Measurements from ENCODE around the gene GRIN3A. TPM values are rescaled to one million over a fixed set of nuclear protein-coding genes. Genes with fewer than 3 reads are reported as not detected.

GRIN3A gene
- total RNA-seq, 1 donor from 2014 or later: 0.30 TPM

DNA sequence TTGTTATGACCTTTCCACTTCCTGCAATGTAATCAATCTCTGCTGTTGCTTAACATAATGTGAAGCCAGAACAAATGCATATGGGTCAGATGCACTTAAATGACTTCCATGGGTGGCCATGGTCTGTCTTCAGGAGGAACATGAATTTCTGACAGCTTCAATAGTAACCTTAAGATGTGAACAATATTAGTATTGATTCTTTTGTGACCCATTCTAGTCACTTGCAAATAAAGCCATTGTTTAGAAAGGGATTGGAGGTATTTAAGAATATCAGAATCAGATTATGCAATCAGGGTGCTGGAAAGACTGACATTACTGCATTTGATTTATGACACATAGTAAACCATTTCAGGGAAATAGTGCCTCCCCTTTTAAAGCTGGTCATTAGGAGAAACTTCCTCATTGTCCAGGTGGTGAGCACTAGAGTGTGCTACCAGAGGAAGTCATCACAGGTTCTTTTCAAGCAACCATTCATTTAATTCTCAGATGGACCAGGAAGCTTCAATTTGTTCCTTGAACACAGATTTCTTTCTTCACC, 32.1 kb downstream of the GRIN3A start:
- no peak for DNase-seq (ENCODE audit: extremely low spot score, unreplicated experiment)
- Mint-ChIP-seq H3K4me1 (ENCODE audit: unreplicated experiment) (no peaks in the 10 kb centered on the region), H3K27me3 (ENCODE audit: unreplicated experiment) (peaks cover 13% of the 10 kb centered on the region), H3K36me3 (ENCODE audit: unreplicated experiment) (no peaks in the 10 kb centered on the region), H3K4me3 (ENCODE audit: unreplicated experiment) (no peak overlapping the region), H3K9me3 (ENCODE audit: unreplicated experiment) (no peaks in the 10 kb centered on the region), H3K27ac (ENCODE audit: unreplicated experiment) (no peak overlapping the region)
- TF ChIP-seq, protein P1, sequence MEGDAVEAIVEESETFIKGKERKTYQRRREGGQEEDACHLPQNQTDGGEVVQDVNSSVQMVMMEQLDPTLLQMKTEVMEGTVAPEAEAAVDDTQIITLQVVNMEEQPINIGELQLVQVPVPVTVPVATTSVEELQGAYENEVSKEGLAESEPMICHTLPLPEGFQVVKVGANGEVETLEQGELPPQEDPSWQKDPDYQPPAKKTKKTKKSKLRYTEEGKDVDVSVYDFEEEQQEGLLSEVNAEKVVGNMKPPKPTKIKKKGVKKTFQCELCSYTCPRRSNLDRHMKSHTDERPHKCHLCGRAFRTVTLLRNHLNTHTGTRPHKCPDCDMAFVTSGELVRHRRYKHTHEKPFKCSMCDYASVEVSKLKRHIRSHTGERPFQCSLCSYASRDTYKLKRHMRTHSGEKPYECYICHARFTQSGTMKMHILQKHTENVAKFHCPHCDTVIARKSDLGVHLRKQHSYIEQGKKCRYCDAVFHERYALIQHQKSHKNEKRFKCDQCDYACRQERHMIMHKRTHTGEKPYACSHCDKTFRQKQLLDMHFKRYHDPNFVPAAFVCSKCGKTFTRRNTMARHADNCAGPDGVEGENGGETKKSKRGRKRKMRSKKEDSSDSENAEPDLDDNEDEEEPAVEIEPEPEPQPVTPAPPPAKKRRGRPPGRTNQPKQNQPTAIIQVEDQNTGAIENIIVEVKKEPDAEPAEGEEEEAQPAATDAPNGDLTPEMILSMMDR (IDR thresholded peaks at IDR 0.05): no peak

DNA sequence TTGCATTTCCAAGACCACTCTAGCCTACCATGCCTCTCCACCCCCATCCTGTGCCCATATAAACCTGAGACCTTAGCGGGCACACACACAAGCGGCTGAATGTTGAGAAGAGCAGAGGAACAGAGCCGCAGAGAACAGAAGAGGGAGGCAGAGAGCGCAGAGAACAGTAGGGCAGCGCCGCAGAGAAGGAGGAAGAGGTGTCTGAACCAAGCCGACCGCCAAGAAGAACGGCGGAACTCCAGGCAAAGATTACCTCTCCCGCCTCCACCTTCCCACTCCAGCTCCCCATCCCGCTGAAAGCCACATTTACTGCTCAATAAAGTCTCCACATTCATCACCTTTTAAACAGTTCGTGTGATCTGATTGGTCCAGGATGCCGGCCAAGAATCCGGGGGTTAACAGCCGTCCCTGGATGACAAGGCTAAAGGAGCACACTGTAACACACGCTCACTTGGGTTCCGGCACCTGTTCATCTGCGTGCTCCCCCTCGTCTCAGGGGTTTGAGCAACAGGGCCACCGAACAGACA, 33.2 kb downstream of the GRIN3A start:
- H3K9me3 Mint-ChIP-seq (ENCODE audit: unreplicated experiment): no peaks in the 10 kb centered on the region
- H3K4me3 Mint-ChIP-seq (ENCODE audit: unreplicated experiment): peak overlapping the region; percentile 23
- no peak overlapping the region for H3K27ac Mint-ChIP-seq (ENCODE audit: unreplicated experiment)
- TF ChIP-seq, protein P1 (IDR thresholded peaks at IDR 0.05): peak; percentile 16
- no peaks in the 10 kb centered on the region for H3K36me3 Mint-ChIP-seq (ENCODE audit: unreplicated experiment)
- no peaks in the 10 kb centered on the region for H3K4me1 Mint-ChIP-seq (ENCODE audit: unreplicated experiment)
- peaks cover 13% of the 10 kb centered on the region for H3K27me3 Mint-ChIP-seq (ENCODE audit: unreplicated experiment)
- no peak for DNase-seq (ENCODE audit: extremely low spot score, unreplicated experiment)

DNA sequence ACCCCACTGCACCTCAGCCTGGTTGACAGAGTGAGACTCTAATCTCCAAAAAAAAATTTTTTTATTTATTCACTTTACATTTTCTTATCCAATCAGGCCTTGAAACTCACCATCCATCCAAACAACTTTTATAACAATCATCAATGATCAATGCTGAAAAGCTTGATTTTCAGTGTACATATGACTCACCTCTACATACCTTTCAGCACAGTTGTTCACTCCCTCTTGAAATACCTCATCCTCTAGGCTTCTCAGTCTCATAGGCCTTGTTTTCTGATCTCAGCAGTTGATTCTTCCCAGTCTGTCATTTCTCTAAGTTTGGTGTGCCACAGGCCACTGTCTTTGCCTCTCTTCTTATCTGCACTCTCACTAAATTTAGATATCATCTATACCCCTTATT, 36.2 kb downstream of the GRIN3A start:
- Mint-ChIP-seq H3K27me3 (ENCODE audit: unreplicated experiment) (peaks cover 17% of the 10 kb centered on the region), H3K27ac (ENCODE audit: unreplicated experiment) (no peak overlapping the region), H3K4me1 (ENCODE audit: unreplicated experiment) (no peaks in the 10 kb centered on the region), H3K9me3 (ENCODE audit: unreplicated experiment) (no peaks in the 10 kb centered on the region), H3K36me3 (ENCODE audit: unreplicated experiment) (no peaks in the 10 kb centered on the region), H3K4me3 (ENCODE audit: unreplicated experiment) (no peak overlapping the region)
- DNase-seq (ENCODE audit: extremely low spot score, unreplicated experiment): no peak
- TF ChIP-seq, protein P1 (IDR thresholded peaks at IDR 0.05): no peak

DNA sequence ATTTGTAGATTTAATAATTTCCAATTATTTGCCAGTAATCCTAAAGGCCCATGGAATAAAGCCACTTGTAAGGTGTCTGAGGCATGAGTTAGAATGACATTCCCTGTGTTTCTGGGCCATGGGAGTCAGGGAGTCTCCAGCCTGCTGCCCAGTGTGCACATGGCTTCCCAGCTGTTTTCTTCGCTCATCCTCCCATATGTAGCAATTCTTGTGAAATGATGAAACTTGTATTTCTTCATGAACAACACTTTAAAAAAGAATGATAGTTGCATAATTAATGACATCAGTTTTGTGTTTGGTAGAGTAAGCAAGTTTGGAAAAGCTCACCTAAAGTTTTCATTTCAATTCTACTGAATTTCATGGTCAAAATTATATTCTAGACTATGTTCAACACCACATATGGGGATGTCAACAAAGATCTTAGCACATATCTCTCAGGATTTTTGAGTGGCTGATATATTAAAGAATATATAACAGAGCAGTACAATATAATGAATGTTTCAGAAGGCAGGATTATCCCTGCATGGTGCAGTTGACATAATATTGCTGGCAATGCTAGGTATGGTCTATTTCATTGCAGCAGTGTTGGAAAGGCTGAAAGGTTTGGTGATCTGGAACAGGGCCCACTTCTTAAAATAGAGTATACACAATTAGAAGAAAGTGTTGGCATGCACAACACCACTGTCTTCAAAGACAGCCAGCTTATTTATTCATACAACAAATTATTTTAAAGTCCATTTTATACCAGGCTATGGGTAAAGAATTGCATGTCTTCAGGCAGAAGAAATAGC, 44.7 kb downstream of the GRIN3A start:
- peaks cover 2% of the 10 kb centered on the region for H3K27me3 Mint-ChIP-seq (ENCODE audit: unreplicated experiment)
- DNase-seq (ENCODE audit: extremely low spot score, unreplicated experiment): no peak
- no peak overlapping the region for H3K4me3 Mint-ChIP-seq (ENCODE audit: unreplicated experiment)
- H3K36me3 Mint-ChIP-seq (ENCODE audit: unreplicated experiment): no peaks in the 10 kb centered on the region
- H3K9me3 Mint-ChIP-seq (ENCODE audit: unreplicated experiment): no peaks in the 10 kb centered on the region
- TF ChIP-seq, protein P1 (IDR thresholded peaks at IDR 0.05): no peak
- H3K27ac Mint-ChIP-seq (ENCODE audit: unreplicated experiment): no peak overlapping the region
- no peaks in the 10 kb centered on the region for H3K4me1 Mint-ChIP-seq (ENCODE audit: unreplicated experiment)

DNA sequence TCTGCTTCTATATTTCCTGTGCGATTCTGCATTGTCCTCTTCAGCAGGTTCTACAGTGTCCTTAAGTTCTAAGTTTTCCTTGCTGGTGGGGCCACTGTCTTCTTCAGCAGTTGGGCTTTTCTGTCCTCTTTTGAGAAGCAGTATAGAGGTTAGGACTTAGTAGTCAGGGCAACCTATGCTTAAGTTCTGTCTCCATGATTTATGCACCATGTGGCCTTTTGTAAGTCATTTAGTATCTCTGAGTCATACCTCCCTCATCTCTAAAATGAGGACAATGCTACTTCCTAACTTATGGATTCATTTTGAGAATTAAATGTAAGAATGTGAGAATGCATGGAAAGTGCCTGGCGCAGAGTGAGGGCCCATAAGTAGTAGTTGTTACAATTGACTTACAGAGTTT, 46.8 kb downstream of the GRIN3A start:
- H3K27ac Mint-ChIP-seq (ENCODE audit: unreplicated experiment): no peak overlapping the region
- H3K36me3 Mint-ChIP-seq (ENCODE audit: unreplicated experiment): no peaks in the 10 kb centered on the region
- no peaks in the 10 kb centered on the region for H3K4me1 Mint-ChIP-seq (ENCODE audit: unreplicated experiment)
- peaks cover 11% of the 10 kb centered on the region for H3K27me3 Mint-ChIP-seq (ENCODE audit: unreplicated experiment)
- DNase-seq (ENCODE audit: extremely low spot score, unreplicated experiment): no peak
- H3K4me3 Mint-ChIP-seq (ENCODE audit: unreplicated experiment): no peak overlapping the region
- H3K9me3 Mint-ChIP-seq (ENCODE audit: unreplicated experiment): no peaks in the 10 kb centered on the region
- TF ChIP-seq, protein P1 (IDR thresholded peaks at IDR 0.05): no peak
